ENCODE results near the gene ZAP70. TPM values are rescaled to one million over a fixed set of nuclear protein-coding genes. Genes with fewer than 3 reads are reported as not detected.
A peak's percentile ranks its signal among the peaks of the same experiment; 100 is the strongest.
"Not testable (repeated sequence)": the region's sequence is repeated elsewhere in the genome, so short reads cannot be mapped to it uniquely, and the experiment has no call there.

ZAP70 gene
- total RNA-seq, 1 experiment from 2014 or later, result 0.71 TPM

DNA sequence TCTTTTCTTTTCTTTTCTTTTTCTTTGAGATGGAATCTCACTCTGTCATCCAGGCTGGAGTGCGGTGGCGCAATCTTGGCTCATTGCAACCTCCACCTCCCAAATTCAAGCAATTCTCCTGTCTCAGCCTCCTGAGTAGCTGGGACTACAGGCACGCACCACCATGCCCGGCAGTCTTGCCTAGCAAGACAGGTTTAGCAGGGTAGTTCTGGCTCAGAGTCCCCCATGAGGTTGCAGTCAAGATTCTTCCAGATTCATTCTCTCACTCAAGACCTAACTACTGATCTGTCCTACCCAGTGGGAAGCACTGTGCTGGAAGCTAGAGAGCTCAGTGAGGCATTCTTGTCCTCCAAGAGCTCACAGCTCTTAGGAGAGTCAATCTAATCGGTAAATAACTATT is 17.6 kb upstream of the ZAP70 start:
- DNase-seq (ENCODE audit: low read depth), result no peak
- in situ Hi-C loops (cut with HindIII; ENCODE audit: low pct_unique_long_range_greater_than_20kb, low sequenced_read_pairs), result no loop called here

DNA sequence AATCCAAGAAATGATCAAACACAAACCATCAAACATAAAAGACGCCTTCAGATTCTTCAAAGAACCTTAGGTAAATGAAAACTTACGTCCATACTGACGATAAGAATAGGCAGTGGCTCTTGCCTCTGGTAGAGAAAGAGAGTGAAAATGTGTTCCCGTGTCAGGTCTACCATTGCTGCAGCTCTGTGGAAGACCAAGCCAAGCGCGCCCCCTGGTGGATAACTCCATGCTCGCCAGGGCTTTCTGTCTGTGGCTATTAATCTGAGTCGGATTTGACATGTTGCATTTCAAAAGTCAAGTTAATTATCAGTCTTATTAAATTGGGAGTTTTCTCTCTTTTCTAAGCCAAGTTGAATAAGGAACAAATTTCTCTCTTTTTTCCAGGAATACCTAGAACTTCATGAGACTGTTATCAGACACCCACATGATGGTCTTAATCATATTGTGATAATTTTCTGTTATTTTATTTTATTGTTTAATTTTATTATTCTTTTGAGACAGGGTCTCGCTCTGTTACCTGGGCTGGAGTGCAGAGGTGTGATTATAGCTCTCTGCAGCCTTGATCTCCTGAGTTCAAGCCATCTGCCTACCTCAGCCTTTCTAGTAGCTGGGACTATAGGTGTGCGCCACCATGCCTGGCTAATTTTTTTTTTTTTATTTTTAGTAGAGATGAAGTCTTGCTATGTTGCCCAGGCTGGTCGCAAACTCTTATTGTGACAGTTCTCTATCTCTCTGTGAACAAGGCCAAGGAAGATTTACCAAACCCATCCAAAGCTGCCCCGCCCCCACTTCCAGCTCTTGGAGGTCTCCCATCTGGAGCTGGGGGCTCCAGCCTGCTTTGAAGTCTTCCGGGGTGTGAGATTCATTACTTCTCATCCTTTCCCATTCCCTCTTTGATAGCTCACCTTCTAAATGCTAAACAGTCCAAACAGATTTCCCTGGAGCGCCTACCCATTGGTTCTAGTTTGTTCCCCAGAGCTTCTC is 15.8 kb upstream of the ZAP70 start:
- in situ Hi-C loops (cut with HindIII; ENCODE audit: low pct_unique_long_range_greater_than_20kb, low sequenced_read_pairs), result no loop called here
- peak; percentile 59 for DNase-seq (ENCODE audit: low read depth)

DNA sequence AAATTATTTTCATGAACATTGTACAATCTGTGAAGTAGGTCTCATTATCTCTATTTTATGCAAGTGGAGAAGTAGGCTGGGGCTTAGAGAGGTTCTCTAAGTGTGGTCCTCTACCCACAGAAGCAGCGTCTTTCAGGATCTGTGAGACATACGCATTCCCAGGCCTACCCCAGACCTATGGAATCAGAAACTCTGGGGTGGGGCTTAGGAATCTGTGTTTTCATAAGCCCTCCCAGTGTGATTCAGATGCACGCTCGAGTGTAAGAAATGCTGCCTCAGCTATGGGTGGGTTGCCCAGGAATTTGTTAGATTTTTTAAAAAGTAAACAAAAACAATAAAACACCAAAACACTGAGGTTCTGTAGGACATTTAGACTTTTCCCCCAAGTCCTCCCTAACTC is 14.8 kb upstream of the ZAP70 start:
- no peak for DNase-seq (ENCODE audit: low read depth)
- in situ Hi-C loops (cut with HindIII; ENCODE audit: low pct_unique_long_range_greater_than_20kb, low sequenced_read_pairs), result no loop called here

DNA sequence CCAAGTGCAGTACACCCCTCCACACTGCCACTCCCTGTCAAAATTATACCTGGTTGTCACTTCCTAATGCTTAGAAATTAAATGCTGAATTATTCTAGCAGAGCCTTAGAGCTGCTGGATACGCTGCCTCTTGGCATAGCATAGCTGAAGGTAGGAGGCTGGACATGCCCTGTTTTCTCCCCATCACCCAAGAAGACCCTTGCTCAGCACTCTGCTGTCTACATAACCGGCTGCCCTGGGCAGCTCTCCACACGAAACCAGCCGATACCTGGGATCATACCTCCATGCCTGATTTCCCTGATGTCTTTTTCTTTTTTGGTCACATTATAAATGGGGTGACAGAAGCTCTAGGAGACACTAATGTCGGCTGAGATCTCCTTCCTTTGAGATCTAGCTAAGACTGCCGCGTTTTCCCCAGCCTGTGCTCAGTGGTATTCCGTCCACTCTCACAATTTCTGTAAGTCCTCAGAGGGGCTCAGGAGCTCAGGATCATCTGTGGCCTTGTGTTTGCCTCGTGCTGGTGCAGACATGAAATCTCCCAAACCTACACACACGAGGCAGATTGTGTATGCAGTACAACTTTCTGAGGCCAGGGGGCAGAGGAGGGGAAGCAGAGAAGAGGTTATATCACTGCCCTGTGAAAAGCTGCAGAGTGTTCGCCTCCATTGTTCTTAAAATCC is 13.5 kb upstream of the ZAP70 start:
- in situ Hi-C loops (cut with HindIII; ENCODE audit: low pct_unique_long_range_greater_than_20kb, low sequenced_read_pairs), result no loop called here
- DNase-seq (ENCODE audit: low read depth), result peak; percentile 44

DNA sequence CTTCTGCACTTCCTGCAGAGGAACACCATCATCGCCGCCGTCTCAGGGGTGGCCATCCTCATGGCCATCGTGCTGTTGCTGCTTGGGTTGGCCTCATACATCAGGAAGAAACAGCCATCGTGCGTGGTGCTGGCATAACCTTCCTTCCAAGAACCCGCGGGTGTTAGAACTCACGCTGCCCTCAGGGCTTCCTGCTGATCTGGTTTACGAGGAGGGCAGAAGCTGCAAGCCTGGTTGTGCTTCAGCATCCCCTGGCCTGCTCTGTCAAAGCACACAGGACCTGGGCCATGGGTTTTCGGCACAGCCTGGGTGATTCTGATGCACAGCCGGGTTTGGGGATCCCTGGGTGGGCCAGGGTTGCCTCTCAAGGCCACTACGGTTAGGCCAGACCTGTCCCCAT is 12.2 kb upstream of the ZAP70 start:
- in situ Hi-C loops (cut with HindIII; ENCODE audit: low pct_unique_long_range_greater_than_20kb, low sequenced_read_pairs), result no loop called here
- no peak for DNase-seq (ENCODE audit: low read depth)

DNA sequence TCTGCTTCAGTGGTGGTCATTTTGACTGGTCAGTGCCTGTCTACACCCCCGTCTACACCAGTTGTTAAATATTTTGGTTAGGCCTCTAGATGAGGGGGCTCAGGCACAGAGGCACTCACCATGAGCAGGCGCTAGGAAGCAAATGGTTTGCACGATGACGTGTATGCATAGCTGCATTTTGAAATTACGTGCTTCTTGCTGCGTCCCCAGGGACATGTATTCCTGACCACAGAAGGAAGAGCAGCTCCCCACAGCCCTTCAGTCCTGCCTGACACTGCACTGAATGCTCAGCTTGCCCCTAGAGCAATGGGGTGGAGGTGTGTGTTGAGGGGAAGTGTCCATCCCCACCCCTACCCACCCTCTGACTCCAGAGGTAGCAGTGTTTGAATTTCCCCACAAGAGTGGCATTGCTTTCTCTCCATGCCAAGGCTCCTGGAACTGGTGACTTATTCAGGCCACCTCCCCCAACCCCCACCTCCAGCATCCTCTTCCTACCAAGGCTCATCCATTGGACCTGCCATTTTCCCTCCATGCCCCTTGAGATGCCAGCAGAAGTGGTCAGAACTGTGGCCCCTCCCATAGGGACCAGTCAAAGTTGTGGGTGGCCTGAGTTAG is 11.4 kb upstream of the ZAP70 start:
- in situ Hi-C loops (cut with HindIII; ENCODE audit: low pct_unique_long_range_greater_than_20kb, low sequenced_read_pairs), result no loop called here
- DNase-seq (ENCODE audit: low read depth), result no peak

DNA sequence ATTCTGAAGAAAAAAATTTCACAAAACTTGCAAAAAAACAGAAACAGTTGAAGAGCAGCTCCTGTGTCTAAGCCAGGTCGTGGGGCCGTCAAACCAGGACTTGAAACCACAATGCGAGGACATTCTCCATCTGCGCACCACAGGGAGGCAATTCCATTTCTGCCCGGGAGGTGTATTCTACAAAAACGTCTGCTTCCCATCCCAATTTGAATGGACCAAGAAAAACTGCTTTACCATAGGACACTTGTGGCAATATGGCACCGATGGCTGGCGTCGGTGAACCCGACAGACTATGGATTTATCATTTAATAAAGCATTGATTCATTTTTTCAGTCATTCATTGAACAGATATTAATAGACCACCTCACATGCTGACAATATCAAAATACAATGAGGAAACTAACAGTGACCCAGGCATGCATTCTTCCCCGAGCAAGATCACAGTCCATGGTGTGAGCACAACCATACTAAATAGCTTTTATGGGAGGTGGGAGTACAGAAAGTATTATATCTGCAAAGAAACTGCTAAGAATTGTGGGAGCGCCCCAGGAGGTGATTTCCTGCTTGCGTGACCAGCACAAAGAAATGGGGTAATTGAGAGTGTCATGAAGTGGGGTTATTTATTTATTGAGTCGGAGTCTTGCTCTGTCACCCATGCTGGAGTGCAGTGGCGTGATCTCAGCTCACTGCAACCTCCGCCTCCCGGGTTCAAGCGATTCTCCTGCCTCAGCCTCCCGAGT is 10.5 kb upstream of the ZAP70 start:
- in situ Hi-C loops (cut with HindIII; ENCODE audit: low pct_unique_long_range_greater_than_20kb, low sequenced_read_pairs), result no loop called here
- no peak for DNase-seq (ENCODE audit: low read depth)

DNA sequence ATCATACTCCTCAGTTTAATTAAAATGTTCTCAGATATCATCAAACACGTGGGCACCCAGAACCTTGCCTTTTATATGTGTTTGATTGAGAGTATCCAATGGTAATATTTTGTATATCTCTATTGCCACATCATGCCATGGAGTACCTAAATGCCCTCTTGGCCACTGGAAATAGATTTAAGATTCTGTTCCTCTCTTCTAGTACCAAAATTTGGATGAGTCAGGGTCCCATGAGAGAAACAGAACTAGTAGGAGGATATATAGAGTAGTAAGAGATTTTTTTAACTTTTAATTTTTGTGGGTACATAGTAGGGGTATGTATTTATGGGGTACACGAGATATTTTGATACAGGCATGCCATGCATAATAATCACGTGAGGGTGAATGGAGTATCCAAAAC is 9.6 kb upstream of the ZAP70 start:
- in situ Hi-C loops (cut with HindIII; ENCODE audit: low pct_unique_long_range_greater_than_20kb, low sequenced_read_pairs), result no loop called here
- DNase-seq (ENCODE audit: low read depth), result no peak

DNA sequence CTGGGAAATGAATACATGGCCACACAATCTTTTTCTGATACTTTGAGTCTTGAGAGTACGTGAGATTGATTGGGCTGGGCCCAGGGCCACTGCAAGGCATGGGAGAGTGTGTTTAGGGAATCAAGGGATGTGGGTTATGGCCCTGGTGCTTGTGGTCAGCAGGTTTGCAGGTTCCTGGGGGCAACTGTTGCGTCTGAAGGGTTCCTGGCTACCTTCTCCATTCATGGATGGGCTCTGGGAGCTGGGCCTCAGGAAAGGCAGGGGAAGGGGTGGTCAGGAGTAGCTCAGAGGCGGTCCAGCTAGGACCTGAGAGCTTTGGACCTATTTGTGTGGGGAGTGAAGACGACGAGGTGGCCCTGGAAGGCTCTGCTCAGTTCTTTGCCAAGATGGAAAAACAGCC is 8.4 kb upstream of the ZAP70 start:
- DNase-seq (ENCODE audit: low read depth), result no peak
- in situ Hi-C loops (cut with HindIII; ENCODE audit: low pct_unique_long_range_greater_than_20kb, low sequenced_read_pairs), result no loop called here

DNA sequence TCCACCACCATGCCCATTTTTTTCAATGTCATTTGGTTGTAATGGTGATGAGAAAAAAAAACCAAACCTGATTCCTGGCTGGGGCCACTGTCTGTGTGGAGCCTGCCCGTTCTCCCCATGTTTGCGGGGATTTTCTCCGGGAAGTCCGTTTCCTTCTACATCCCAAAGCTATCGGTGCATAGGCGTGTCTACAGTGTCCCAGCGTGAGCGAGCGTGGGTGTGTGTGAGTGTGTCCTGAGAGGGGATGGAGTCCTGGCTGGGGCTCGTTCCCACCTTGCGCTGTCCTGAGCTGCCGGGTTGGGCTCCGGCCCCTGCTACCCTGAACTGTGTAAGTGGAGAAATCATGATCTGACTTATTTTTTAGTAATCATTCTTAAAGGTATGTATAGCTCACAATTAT is 7.3 kb upstream of the ZAP70 start:
- in situ Hi-C loops (cut with HindIII; ENCODE audit: low pct_unique_long_range_greater_than_20kb, low sequenced_read_pairs), result no loop called here
- DNase-seq (ENCODE audit: low read depth), result no peak

DNA sequence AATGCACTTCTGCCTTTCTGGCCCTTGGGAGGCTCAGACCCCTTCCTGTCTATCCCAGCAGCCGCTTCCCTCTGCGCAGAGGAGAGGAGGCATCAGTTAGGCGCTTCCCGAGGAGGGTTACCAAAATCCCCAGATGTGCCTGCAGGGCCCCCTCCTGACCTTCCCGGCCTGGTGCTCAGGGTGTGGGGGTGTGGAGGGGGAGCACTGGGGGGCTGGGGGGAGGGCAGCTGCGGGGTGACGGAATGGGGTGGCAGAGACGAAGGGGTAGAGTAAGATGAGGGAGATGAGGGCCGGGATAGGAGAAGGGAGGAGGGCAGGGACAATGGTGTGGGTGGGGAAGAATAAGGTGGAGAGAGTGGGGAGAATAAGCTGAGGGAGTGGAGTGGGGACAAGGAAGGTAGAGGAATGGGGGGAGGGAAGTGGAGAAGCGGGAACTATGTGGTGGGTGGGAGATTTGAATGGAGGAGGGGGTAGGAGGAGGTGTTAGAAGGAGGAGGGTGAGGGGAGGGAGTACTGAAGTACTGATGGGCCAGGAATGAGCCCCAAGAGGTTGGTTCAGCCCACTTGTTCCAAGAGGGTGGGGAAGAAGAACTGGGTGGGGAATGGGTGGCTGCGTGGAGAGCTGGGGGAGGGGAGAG is 6.5 kb upstream of the ZAP70 start:
- DNase-seq (ENCODE audit: low read depth), result no peak
- in situ Hi-C loops (cut with HindIII; ENCODE audit: low pct_unique_long_range_greater_than_20kb, low sequenced_read_pairs), result no loop called here

DNA sequence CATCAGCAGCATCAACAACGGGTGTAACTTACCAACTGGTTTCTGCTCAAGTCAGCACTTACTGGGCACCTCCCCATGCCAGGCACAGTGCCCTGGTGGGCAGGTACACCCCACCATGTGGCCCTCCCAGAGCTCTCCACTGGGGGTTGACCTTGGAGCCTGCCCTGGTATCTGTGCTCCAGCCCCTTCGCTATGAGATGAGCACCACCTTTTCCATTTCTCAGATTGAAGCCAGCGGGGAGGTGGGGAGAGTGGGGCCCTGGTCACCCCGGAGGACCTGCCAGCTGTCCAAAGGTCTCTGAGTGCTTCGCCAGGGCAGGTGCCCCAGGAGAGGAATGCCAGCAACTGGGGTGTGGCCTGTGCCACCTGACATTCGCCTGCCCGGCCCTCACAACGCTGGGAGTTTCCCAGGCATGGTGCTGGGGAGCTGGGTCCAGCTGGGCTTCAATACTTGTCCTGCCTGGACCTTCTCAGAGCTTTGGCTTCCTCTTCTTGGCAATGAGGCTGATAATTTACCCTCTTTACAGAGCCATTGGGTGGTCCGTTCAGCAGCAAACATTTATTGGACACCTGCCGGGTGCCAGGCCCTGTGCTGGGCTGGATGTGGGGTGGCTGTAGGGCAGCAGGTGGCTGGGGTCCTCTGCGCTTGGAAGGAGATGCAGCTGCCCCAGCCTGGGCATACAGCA is 5.9 kb upstream of the ZAP70 start:
- no peak for DNase-seq (ENCODE audit: low read depth)
- in situ Hi-C loops (cut with HindIII; ENCODE audit: low pct_unique_long_range_greater_than_20kb, low sequenced_read_pairs), result no loop called here

DNA sequence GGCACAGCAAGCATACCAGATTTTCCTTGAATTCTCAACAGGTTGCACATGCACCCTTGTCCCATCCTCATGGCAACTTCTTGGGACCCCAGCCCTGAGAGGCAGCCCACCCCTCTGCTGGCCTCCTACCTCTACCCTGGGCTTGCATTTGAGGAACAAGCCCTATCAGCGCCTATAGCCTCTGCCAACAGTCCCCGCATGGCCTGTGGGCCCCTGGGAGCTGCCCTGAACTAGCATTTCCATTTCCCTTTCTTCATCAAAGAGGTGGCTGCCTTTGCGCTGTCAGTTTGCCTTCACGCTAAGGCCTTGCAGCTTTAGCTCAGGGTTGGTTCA is 5.4 kb upstream of the ZAP70 start:
- no peak for DNase-seq (ENCODE audit: low read depth)
- in situ Hi-C loops (cut with HindIII; ENCODE audit: low pct_unique_long_range_greater_than_20kb, low sequenced_read_pairs), result no loop called here

DNA sequence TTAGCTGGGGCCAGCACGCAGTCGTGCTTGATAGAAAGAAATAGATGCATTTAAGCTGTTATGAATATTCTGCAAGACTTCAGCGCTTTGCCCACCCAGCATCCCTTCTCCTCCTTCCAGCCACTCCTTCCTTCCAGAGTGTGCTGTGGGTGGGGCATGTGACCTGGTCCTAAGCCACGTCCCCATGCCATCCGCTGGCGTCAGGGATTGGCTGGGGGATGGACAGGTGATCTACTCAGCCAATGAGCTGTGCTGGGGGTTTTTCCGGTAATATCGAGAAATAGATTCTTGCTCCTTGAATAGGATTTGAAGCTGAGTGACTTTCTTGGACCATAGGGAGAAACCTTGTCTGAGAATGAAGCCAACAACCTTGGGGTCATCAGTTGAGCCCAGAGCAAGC is 4.8 kb upstream of the ZAP70 start:
- in situ Hi-C loops (cut with HindIII; ENCODE audit: low pct_unique_long_range_greater_than_20kb, low sequenced_read_pairs), result no loop called here
- no peak for DNase-seq (ENCODE audit: low read depth)

DNA sequence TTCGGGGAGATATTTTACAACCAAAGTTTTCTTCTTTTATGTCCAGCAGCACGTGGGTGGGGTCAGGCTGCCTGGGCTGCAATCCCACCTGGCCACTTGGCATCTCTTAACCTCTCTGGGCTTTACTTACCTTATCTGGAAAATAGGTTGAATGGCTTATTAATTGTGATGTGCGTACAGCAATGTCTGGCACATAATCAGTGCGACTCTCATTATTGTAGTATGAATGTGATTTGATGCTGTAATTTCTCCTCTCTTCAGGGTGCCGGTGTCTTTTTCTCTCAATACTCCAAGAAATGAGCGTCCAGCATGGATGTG is 2.0 kb upstream of the ZAP70 start:
- DNase-seq (ENCODE audit: low read depth), result no peak
- in situ Hi-C loops (cut with HindIII; ENCODE audit: low pct_unique_long_range_greater_than_20kb, low sequenced_read_pairs), result no loop called here

DNA sequence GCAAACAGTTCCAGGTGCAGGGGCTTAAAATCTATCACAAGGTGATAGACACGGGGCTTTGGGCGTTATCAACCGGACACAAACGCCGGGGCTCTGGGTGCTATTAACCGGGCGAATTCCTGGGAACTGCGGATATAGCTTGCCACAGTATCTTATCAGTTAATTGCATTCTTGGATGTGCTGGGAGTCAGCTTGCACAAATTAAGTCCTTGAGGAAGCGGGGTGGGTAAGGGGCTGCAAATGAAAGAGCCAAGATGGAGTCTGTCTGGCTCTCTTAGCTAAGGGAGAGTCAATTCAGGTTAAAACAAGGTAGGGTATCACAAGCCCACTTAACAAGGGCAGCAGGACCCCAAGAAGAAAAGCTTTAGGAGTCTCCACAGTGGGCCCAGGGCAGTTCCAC is 1.2 kb upstream of the ZAP70 start:
- in situ Hi-C loops (cut with HindIII; ENCODE audit: low pct_unique_long_range_greater_than_20kb, low sequenced_read_pairs); DNase-seq (ENCODE audit: low read depth): not testable (repeated sequence)

DNA sequence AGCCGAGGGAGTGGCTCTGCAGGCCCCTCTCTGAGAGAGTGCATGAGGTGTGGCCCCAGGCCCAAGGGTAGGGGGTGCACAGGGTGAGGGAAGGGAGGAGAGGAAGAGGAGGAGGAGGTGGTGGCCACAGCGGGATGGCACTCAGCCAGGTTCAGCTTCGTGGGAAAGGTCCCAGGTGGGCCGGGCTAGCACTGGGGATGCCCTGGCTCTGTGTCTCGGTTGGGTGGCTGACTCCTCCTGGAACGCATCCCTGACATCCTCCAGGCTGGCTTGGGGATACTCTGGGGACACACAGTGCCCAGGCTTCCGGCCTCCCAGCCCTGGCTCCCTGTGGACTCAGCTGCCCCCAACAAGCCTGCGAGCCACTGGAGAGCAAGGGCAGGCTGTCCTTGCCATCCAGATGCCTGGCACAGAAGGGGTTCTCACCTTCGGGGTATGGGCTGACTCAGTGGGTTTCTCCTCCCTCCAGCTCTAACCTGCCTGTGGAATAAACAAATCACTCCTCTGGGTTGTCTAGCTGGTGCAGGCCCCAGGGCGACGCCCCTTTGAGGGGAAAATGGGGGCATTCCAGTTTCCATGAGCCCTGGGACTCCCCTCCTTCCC is 582 bp upstream of the ZAP70 start:
- no peak for DNase-seq (ENCODE audit: low read depth)
- in situ Hi-C loops (cut with HindIII; ENCODE audit: low pct_unique_long_range_greater_than_20kb, low sequenced_read_pairs), result no loop called here

Measured in Caki2 (cell line).